ENCODE data around the gene ISG20L2.

DNA sequence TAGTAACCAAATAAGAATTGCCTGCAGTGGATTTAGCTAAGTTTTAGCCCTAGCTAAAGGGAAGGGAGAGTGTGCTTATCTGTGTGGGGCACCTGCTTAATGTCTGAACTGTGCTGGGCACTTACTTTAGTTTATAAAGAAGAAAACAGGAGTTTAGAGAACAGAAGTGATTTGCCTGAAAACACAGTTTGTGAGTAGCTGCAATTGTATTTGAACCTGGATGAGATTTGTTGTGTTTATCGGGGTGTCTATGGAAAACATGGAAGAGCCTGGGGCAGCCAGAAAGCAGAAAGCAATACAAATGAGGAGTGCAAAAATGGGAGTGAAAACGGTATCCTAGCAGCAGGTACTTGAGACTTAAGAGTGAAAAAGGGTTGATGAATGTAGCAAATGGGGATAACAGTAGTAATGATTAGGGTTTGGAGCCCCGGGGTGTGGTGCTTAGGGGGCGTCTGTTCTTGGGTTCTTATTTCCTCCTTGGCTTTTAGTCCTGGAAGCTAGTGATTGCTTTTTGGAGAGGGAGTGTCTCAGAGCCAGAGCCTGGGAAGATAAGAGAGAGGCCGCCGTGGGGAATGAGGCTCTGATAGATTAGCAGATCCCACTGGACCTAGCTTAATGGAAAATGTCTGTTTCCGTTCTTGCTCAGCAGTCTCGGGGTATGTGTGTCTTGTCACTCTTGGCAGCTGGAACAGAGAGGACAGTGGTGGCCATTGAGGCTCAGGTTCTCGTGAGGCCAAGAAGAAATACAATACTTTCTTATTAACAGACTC is 44.3 kb upstream of the ISG20L2 start:
- TF ChIP-seq, protein P1, sequence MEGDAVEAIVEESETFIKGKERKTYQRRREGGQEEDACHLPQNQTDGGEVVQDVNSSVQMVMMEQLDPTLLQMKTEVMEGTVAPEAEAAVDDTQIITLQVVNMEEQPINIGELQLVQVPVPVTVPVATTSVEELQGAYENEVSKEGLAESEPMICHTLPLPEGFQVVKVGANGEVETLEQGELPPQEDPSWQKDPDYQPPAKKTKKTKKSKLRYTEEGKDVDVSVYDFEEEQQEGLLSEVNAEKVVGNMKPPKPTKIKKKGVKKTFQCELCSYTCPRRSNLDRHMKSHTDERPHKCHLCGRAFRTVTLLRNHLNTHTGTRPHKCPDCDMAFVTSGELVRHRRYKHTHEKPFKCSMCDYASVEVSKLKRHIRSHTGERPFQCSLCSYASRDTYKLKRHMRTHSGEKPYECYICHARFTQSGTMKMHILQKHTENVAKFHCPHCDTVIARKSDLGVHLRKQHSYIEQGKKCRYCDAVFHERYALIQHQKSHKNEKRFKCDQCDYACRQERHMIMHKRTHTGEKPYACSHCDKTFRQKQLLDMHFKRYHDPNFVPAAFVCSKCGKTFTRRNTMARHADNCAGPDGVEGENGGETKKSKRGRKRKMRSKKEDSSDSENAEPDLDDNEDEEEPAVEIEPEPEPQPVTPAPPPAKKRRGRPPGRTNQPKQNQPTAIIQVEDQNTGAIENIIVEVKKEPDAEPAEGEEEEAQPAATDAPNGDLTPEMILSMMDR (IDR thresholded peaks at IDR 0.05): no peak
- no peak for TF ChIP-seq POLR2A (IDR thresholded peaks at IDR 0.05)

Measured in esophagus squamous epithelium (tissue), 4 donors.